ENCODE data around the gene IFT57.

The IFT57 gene

GRCh38 chr3:108218811-108219210 lies 3.4 kb downstream of the IFT57 start:
- DNase-seq: no peak

- no peak for DNase-seq
Observed at GRCh38 chr3:108215871-108216270, 6.4 kb downstream of the IFT57 start.

GRCh38 chr3:108209579-108209978 lies 12.6 kb downstream of the IFT57 start:
- no peak for DNase-seq

- no peak for DNase-seq
Observed at GRCh38 chr3:108208831-108209230, 13.4 kb downstream of the IFT57 start.

GRCh38 chr3:108202834-108203233 lies 19.4 kb downstream of the IFT57 start:
- DNase-seq: no peak

- DNase-seq: no peak
Observed at GRCh38 chr3:108202080-108202479, 20.1 kb downstream of the IFT57 start.

- no peak for DNase-seq
Observed at GRCh38 chr3:108201258-108201657, 21.0 kb downstream of the IFT57 start.

GRCh38 chr3:108200578-108200977 lies 21.6 kb downstream of the IFT57 start:
- DNase-seq: no peak

- no peak for DNase-seq
Observed at GRCh38 chr3:108200024-108200423, 22.2 kb downstream of the IFT57 start.

- no peak for DNase-seq
Observed at GRCh38 chr3:108191394-108191793, 30.8 kb downstream of the IFT57 start.

- DNase-seq: no peak
Observed at GRCh38 chr3:108190346-108190745, 31.9 kb downstream of the IFT57 start.

- DNase-seq: no peak
Observed at GRCh38 chr3:108189440-108189839, 32.8 kb downstream of the IFT57 start.

- DNase-seq: no peak
Observed at GRCh38 chr3:108185536-108185935, 36.7 kb downstream of the IFT57 start.

GRCh38 chr3:108184824-108185223 lies 37.4 kb downstream of the IFT57 start:
- DNase-seq: no peak

GRCh38 chr3:108183971-108184370 lies 38.3 kb downstream of the IFT57 start:
- no peak for DNase-seq

- DNase-seq: no peak
Observed at GRCh38 chr3:108183181-108183580, 39.0 kb downstream of the IFT57 start.

- DNase-seq: no peak
Observed at GRCh38 chr3:108182339-108182738, 39.9 kb downstream of the IFT57 start.

GRCh38 chr3:108181172-108181571 lies 41.1 kb downstream of the IFT57 start:
- DNase-seq: no peak

- no peak for DNase-seq
Observed at GRCh38 chr3:108180194-108180593, 42.0 kb downstream of the IFT57 start.

- DNase-seq: no peak
Observed at GRCh38 chr3:108178676-108179075, 43.5 kb downstream of the IFT57 start.

GRCh38 chr3:108177536-108177935 lies 44.7 kb downstream of the IFT57 start:
- no peak for DNase-seq

GRCh38 chr3:108175352-108175751 lies 46.9 kb downstream of the IFT57 start:
- DNase-seq: no peak

GRCh38 chr3:108171106-108171505 lies 51.1 kb downstream of the IFT57 start:
- no peak for DNase-seq

GRCh38 chr3:108164391-108164790 lies 57.8 kb downstream of the IFT57 start:
- no peak for DNase-seq

GRCh38 chr3:108159865-108160264 lies 62.4 kb downstream of the IFT57 start:
- no peak for DNase-seq

GRCh38 chr3:108159105-108159504 lies 63.1 kb downstream of the IFT57 start:
- no peak for DNase-seq
